ENCODE measurements around the gene HLA-C. TPM values are rescaled to one million over a fixed set of nuclear protein-coding genes. Genes with fewer than 3 reads are reported as not detected.

Gene HLA-C
- total RNA-seq: 65.5 and 197 TPM in 2 replicates

GRCh38 chr6:31271641-31272357, at the start of gene HLA-C:
HLA-C (minus strand) TSS chr6:31272092; CDS start chr6:31272071, 21 bp downstream.

Small RNA genes lying within 50 kb of the gene (small RNA-seq; reads per million reads assigned to genes)
- gene AL662844.1: not detected

Other genes with a start within 250 kb of the HLA-C start
- gene C6orf15, start 159.5 kb downstream of the HLA-C start, total RNA-seq: not detected in 2 replicates
- gene PSORS1C1, start 157.3 kb downstream of the HLA-C start, total RNA-seq: 2.0 and 4.2 TPM in 2 replicates
- gene CDSN, start 151.6 kb downstream of the HLA-C start, total RNA-seq: not detected in 2 replicates
- not detected in 2 replicates for gene PSORS1C2, start 133.0 kb downstream of the HLA-C start, total RNA-seq
- 14.6 and 14.9 TPM in 2 replicates for gene CCHCR1, start 114.3 kb downstream of the HLA-C start, total RNA-seq
- 24.2 and 30.3 TPM in 2 replicates for gene TCF19, start 113.5 kb downstream of the HLA-C start, total RNA-seq
- 0.27 TPM in 1 of 2 replicates, not detected in the other for gene POU5F1, start 101.4 kb downstream of the HLA-C start, total RNA-seq
- gene HLA-B, start 85.1 kb upstream of the HLA-C start, total RNA-seq: 86.9 and 125 TPM in 2 replicates
- 31.8 and 44.9 TPM in 2 replicates for gene MICA, start 131.5 kb upstream of the HLA-C start, total RNA-seq
- 22.5 and 33.1 TPM in 2 replicates for gene MICB, start 226.1 kb upstream of the HLA-C start, total RNA-seq

All from thoracic aorta endothelial cell (primary cell).